ENCODE results near the gene SLC23A1.
"Not testable (repeated sequence)": the region's sequence is repeated elsewhere in the genome, so short reads cannot be mapped to it uniquely, and the experiment has no call there.

The SLC23A1 gene

DNA sequence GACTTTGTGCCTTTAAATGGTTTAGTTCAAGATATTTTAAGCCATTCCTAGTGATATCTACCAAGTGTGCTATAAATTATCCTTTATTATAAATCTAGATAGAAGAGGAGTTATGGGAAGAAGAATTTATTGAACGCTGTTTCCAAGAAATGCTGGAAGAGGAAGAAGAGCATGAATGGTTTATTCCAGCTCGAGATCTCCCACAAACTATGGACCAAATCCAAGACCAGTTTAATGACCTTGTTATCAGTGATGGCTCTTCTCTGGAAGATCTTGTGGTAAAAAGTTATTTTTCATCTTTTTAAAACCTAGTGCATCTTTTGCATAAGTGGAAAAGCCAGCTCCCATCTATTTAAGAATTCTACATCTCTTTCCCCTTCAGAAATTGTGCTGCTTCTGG is 18.6 kb downstream of the SLC23A1 start:
- no peak for TF ChIP-seq TAF1 (IDR thresholded peaks at IDR 0.05; ENCODE audit: low read depth, low read length)
- no peak for TF ChIP-seq SPI1 (IDR thresholded peaks at IDR 0.05; ENCODE audit: low read depth, low read length)
- no peak for TF ChIP-seq POU2F2 (IDR thresholded peaks at IDR 0.05; ENCODE audit: low read depth, low read length)
- no peak for TF ChIP-seq POLR2A (IDR thresholded peaks at IDR 0.05; ENCODE audit: low read depth, low read length)
- no peak for TF ChIP-seq POLR2AphosphoS5 (IDR thresholded peaks at IDR 0.05; ENCODE audit: low read depth, low read length)
- no peak for TF ChIP-seq PAX5 (IDR thresholded peaks at IDR 0.05; ENCODE audit: insufficient read depth, low read length, severe bottlenecking)
- no peak for FAIRE-seq
- DNase-seq (ENCODE audit: insufficient read length, low spot score): no peak

DNA sequence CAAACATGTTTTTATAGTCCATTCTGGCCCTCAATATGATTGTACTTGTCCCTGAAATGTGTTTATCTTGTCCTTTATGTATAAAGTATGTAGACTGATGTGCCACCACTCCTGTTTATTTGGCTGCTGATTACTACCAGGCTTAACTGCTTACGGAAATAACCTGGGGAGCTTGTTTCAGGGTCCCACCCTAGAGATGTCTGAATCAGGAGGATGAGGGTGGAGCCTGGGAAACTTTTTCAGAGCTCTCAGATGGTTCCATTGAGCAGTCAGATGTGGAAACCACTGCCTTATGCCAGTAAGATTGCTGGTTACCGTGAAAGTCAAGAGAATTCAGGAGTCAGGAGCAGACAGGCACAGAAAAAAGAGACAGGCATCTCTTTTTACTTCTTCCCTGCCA is 19.2 kb downstream of the SLC23A1 start:
- FAIRE-seq (no peak), DNase-seq (ENCODE audit: insufficient read length, low spot score) (no peak)
- no peak for TF ChIP-seq POLR2AphosphoS5 (IDR thresholded peaks at IDR 0.05; ENCODE audit: low read depth, low read length)
- no peak for TF ChIP-seq SPI1 (IDR thresholded peaks at IDR 0.05; ENCODE audit: low read depth, low read length)
- TF ChIP-seq TAF1 (IDR thresholded peaks at IDR 0.05; ENCODE audit: low read depth, low read length): no peak
- TF ChIP-seq POU2F2 (IDR thresholded peaks at IDR 0.05; ENCODE audit: low read depth, low read length): no peak
- TF ChIP-seq POLR2A (IDR thresholded peaks at IDR 0.05; ENCODE audit: low read depth, low read length): no peak
- no peak for TF ChIP-seq PAX5 (IDR thresholded peaks at IDR 0.05; ENCODE audit: insufficient read depth, low read length, severe bottlenecking)

DNA sequence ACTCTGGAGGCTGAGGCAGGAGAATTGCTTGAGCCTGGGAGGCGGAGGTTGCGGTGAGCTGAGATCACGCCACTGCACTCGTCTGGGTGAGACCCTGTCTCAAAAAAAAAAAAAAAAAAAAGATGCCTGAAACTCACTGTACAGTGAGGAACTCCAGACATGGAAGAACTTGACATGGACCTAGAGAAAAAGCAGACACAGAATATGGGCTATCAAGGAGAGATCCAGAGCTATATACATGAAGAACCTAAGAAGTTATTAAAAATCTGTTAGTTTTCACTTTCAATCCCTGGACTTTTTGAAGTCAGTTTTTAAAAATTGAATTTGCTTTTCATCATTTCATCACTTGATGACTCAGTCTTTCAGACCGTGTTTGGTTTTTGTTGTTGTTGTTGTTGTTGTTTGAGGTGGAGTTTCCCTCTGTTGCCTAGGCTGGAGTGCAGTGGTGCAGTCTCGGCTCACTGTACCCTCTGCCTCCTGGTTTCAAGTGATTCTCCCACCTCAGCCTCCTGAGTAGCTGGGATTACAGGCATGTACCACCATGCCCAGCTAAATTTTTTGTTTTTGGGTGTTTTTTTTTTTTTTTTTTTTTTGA is 21.2 kb downstream of the SLC23A1 start:
- no peak for TF ChIP-seq POLR2A (IDR thresholded peaks at IDR 0.05; ENCODE audit: low read depth, low read length)
- DNase-seq (ENCODE audit: insufficient read length, low spot score) (no peak), FAIRE-seq (no peak)

GRCh38 chr5:139360384-139360783 is 22.7 kb downstream of the SLC23A1 start:
- FAIRE-seq (no peak), DNase-seq (ENCODE audit: insufficient read length, low spot score) (no peak)
- TF ChIP-seq POLR2AphosphoS5 (IDR thresholded peaks at IDR 0.05; ENCODE audit: low read depth, low read length) (no peak), POLR2A (IDR thresholded peaks at IDR 0.05; ENCODE audit: low read depth, low read length) (no peak), PAX5 (IDR thresholded peaks at IDR 0.05; ENCODE audit: insufficient read depth, low read length, severe bottlenecking) (no peak), TAF1 (IDR thresholded peaks at IDR 0.05; ENCODE audit: low read depth, low read length) (no peak), POU2F2 (IDR thresholded peaks at IDR 0.05; ENCODE audit: low read depth, low read length) (no peak), SPI1 (IDR thresholded peaks at IDR 0.05; ENCODE audit: low read depth, low read length) (no peak)

DNA sequence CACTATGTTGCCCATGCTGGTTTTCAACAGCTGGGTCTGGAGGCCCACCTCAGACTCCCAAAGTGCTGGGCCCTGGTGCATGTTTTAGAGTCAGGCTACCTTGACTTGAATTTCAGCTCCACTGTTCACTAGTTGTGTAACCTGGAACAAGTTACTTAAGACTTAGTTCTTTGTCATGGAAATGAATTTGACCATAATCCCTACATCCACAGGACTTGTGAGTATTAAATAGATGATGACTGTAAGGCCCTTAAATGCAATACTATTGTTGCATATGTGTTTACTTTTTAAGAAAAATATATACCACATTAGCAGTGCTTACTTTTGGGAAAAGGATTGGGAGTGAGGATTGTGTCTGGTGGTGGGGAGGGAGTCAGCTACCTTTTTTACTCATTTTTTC is 25.0 kb downstream of the SLC23A1 start:
- TF ChIP-seq POU2F2 (IDR thresholded peaks at IDR 0.05; ENCODE audit: low read depth, low read length): no peak
- TF ChIP-seq POLR2AphosphoS5 (IDR thresholded peaks at IDR 0.05; ENCODE audit: low read depth, low read length): no peak
- no peak for TF ChIP-seq POLR2A (IDR thresholded peaks at IDR 0.05; ENCODE audit: low read depth, low read length)
- TF ChIP-seq TAF1 (IDR thresholded peaks at IDR 0.05; ENCODE audit: low read depth, low read length): no peak
- TF ChIP-seq PAX5 (IDR thresholded peaks at IDR 0.05; ENCODE audit: insufficient read depth, low read length, severe bottlenecking): no peak
- no peak for TF ChIP-seq SPI1 (IDR thresholded peaks at IDR 0.05; ENCODE audit: low read depth, low read length)
- DNase-seq (ENCODE audit: insufficient read length, low spot score) (no peak), FAIRE-seq (no peak)

GRCh38 chr5:139355900-139356299 is 27.2 kb downstream of the SLC23A1 start:
- not testable (repeated sequence) for FAIRE-seq; DNase-seq (ENCODE audit: insufficient read length, low spot score)

- FAIRE-seq: no peak
Observed at GRCh38 chr5:139354186-139354585, 28.9 kb downstream of the SLC23A1 start.

DNA sequence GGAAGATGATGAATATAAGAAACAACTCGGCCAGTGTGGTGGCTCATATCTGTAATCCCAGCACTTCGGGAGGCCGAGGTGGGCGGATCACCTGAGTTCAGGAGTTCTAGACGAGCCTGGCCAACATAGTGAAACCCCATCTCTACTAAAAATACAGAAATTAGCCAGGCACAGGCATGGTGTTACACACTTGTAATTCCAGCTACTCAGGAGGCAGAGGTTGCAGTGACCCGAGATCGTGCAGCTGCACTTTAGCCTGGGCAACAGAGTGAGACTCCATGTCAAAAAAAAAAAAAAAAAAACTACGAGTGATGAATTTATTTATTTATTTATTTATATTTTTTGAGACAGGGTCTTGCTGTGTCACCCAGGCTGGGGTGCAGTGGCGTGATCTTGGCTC is 35.2 kb downstream of the SLC23A1 start:
- not testable (repeated sequence) for DNase-seq (ENCODE audit: insufficient read length, low spot score); FAIRE-seq

More at GRCh38 chr5:139354186-139354585, 28.9 kb downstream of the SLC23A1 start:
- TF ChIP-seq TAF1 (IDR thresholded peaks at IDR 0.05; ENCODE audit: low read depth, low read length): no peak
- no peak for TF ChIP-seq POU2F2 (IDR thresholded peaks at IDR 0.05; ENCODE audit: low read depth, low read length)
- TF ChIP-seq POLR2AphosphoS5 (IDR thresholded peaks at IDR 0.05; ENCODE audit: low read depth, low read length): no peak
- no peak for TF ChIP-seq SPI1 (IDR thresholded peaks at IDR 0.05; ENCODE audit: low read depth, low read length)
- no peak for TF ChIP-seq POLR2A (IDR thresholded peaks at IDR 0.05; ENCODE audit: low read depth, low read length)
- no peak for DNase-seq (ENCODE audit: insufficient read length, low spot score)

DNA sequence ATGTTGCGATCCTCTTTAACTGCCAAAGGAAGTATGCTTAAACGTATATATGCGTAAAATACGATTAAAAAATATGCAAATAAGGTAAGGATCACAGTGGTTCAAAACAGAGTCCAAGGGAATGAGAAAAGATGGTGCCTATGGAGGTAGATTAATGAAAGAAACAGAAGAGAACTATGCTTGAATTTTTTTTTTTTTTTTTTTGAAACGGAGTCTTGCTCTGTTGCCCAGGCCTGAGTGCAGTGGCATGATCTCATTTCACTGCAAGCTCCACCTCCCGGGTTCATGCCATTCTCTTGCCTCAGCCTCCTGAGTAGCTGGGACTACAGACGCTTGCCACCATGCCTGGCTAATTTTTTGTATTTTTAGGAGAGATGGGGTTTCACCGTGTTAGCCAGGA is 37.7 kb downstream of the SLC23A1 start:
- not testable (repeated sequence) for DNase-seq (ENCODE audit: insufficient read length, low spot score); FAIRE-seq

GRCh38 chr5:139344177-139344576 is 38.9 kb downstream of the SLC23A1 start:
- TF ChIP-seq POLR2A (IDR thresholded peaks at IDR 0.05; ENCODE audit: low read depth, low read length): no peak
- no peak for TF ChIP-seq TAF1 (IDR thresholded peaks at IDR 0.05; ENCODE audit: low read depth, low read length)
- no peak for TF ChIP-seq POLR2AphosphoS5 (IDR thresholded peaks at IDR 0.05; ENCODE audit: low read depth, low read length)
- no peak for TF ChIP-seq PAX5 (IDR thresholded peaks at IDR 0.05; ENCODE audit: insufficient read depth, low read length, severe bottlenecking)
- no peak for TF ChIP-seq SPI1 (IDR thresholded peaks at IDR 0.05; ENCODE audit: low read depth, low read length)
- no peak for TF ChIP-seq POU2F2 (IDR thresholded peaks at IDR 0.05; ENCODE audit: low read depth, low read length)
- FAIRE-seq: no peak

GRCh38 chr5:139343476-139343875 is 39.6 kb downstream of the SLC23A1 start:
- TF ChIP-seq TAF1 (IDR thresholded peaks at IDR 0.05; ENCODE audit: low read depth, low read length) (no peak), POLR2A (IDR thresholded peaks at IDR 0.05; ENCODE audit: low read depth, low read length) (no peak), SPI1 (IDR thresholded peaks at IDR 0.05; ENCODE audit: low read depth, low read length) (no peak), POU2F2 (IDR thresholded peaks at IDR 0.05; ENCODE audit: low read depth, low read length) (no peak), PAX5 (IDR thresholded peaks at IDR 0.05; ENCODE audit: insufficient read depth, low read length, severe bottlenecking) (no peak), POLR2AphosphoS5 (IDR thresholded peaks at IDR 0.05; ENCODE audit: low read depth, low read length) (no peak)
- FAIRE-seq (no peak), DNase-seq (ENCODE audit: insufficient read length, low spot score) (no peak)

More at GRCh38 chr5:139344177-139344576, 38.9 kb downstream of the SLC23A1 start:
- DNase-seq (ENCODE audit: insufficient read length, low spot score): no peak

All from GM12891 (cell line).